SK-N-SH treated with all-trans-retinoic acid at 6 μM for 48 hours (cell line): ENCODE results near the gene ARL5A.

Experiments
- ARNTL ChIP-seq: fragments of 450-650 bp; formaldehyde crosslinking; IDR thresholded peaks from 2 replicates; pipeline ENCODE4 v1.5.0; 2020; ENCODE audit warnings: low read depth, mild to moderate bottlenecking, moderate library complexity, borderline replicate concordance
- GLIS3 ChIP-seq: fragments of 250-450 bp; sonication (Bioruptor Pico); IDR thresholded peaks from 2 replicates; pipeline ENCODE4 v1.5.0; 2020; ENCODE audit warnings: mild to moderate bottlenecking, moderate library complexity
- OSR1 ChIP-seq: fragments of 250-450 bp; sonication (Bioruptor Pico); IDR thresholded peaks from 2 replicates; pipeline ENCODE4 v1.8.0; 2022; ENCODE audit warnings: moderate library complexity, mild to moderate bottlenecking, inconsistent platforms
- PATZ1 ChIP-seq: fragments of 250-450 bp; sonication (Bioruptor Pico); IDR thresholded peaks from 2 replicates; pipeline ENCODE4 v1.8.0; 2020; ENCODE audit warnings: mild to moderate bottlenecking, moderate library complexity, borderline replicate concordance
- TCF4 ChIP-seq: fragments of 250-450 bp; sonication (Bioruptor Pico); IDR thresholded peaks from 2 replicates; pipeline ENCODE4 v1.8.0; 2021; ENCODE audit warnings: mild to moderate bottlenecking, moderate library complexity, borderline replicate concordance
- TOX ChIP-seq: fragments of 250-450 bp; sonication (Bioruptor Pico); IDR thresholded peaks from 2 replicates; pipeline ENCODE4 v1.8.0; 2021; ENCODE audit warnings: mild to moderate bottlenecking, moderate library complexity, borderline replicate concordance
- ZFP3 ChIP-seq: fragments of 250-450 bp; sonication (Bioruptor Pico); IDR thresholded peaks from 2 replicates; pipeline ENCODE4 v1.5.0; 2020; ENCODE audit warnings: mild to moderate bottlenecking, moderate library complexity

DNA sequence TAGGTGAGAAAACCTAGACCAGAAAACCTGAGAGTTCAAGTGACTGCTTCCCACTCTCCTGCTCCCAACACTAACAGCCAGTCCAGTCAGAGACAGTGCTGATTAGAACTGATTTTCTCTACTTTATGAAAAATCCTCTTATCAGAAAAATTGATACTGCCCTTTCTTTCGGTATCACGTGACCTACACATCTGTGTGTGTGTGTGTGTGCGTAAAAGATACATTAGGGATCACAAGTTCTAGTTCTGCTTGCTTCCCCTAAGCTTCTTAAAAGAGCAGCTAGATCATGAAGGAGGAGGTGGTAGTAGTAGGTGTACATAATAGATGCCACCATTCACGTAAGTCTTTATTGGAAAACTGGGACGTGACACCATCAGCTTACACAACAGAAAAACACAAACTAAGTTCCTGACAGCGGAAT is 1.5 kb downstream of the ARL5A start:
- TF ChIP-seq OSR1 (no peak), TCF4 (CRISPR knock-in tag) (no peak), ARNTL (no peak), GLIS3 (CRISPR knock-in tag) (no peak), PATZ1 (CRISPR knock-in tag) (no peak), TOX (no peak), ZFP3 (CRISPR knock-in tag) (no peak)
